Fibroblast of skin of scalp (primary cell): ENCODE measurements around the gene CATSPER2. TPM values are rescaled to one million over a fixed set of nuclear protein-coding genes. Genes with fewer than 3 reads are reported as not detected.
A peak's percentile ranks its signal among the peaks of the same experiment; 100 is the strongest.
"Not testable (repeated sequence)": the region's sequence is repeated elsewhere in the genome, so short reads cannot be mapped to it uniquely, and the experiment has no call there.

Experiments used
- DNase-seq: peaks from one replicate; pipeline ENCODE4 v3.0.0-alpha.2; 2013
- polyA plus RNA-seq, 2 experiments: library from polyadenylated mRNA; unstranded; fragments of 120-200 nt; gene quantifications; one replicate each; pipeline ENCODE4 v1.2.1, GENCODE V29; 2013; ENCODE audit not compliant: insufficient read length in 2 of 2

The CATSPER2 gene
- 1.8 TPM for polyA plus RNA-seq (2013, experiment 1 of 2; ENCODE audit: insufficient read length)
- 1.4 TPM for polyA plus RNA-seq (2013, experiment 2 of 2; ENCODE audit: insufficient read length)

DNA sequence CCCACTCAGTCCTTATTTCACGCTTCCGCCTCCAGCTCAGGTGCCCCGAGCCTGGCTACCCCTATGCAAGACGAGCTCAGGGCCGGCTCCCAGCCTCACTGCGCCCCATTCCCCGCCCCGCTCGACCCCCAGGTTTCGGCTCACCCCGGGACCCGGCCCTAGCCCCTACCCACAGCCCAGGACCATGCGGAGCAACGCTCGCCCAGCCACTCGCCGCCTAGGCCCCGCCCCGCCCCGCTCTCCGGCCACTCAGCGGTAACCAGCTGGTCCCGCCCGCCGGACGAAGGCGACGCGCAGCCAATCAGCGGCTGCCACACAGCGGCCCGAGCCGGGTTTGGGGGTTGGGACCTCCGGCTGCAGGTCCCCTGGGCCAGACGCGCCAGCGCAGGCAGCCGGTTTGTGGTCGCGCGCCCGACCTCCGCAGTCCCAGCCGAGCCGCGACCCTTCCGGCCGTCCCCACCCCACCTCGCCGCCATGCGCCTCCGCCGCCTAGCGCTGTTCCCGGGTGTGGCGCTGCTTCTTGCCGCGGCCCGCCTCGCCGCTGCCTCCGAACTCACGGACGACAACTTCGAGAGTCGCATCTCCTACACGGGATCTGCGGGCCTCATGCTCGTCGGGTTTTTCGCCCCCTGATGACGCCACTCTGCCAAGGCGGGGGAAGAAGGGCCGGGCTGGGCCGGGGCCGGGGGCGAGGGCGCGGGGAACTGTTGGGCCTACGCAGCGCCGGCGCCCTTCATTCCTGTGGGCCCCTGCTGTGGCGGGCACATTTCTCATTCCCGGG is at the start of gene CATSPER2:
CATSPER2 (minus strand) TSS at position 196 of the 781 bp plus-strand sequence. CDS start 783 bp downstream, outside the sequence.
- no peak for DNase-seq

DNA sequence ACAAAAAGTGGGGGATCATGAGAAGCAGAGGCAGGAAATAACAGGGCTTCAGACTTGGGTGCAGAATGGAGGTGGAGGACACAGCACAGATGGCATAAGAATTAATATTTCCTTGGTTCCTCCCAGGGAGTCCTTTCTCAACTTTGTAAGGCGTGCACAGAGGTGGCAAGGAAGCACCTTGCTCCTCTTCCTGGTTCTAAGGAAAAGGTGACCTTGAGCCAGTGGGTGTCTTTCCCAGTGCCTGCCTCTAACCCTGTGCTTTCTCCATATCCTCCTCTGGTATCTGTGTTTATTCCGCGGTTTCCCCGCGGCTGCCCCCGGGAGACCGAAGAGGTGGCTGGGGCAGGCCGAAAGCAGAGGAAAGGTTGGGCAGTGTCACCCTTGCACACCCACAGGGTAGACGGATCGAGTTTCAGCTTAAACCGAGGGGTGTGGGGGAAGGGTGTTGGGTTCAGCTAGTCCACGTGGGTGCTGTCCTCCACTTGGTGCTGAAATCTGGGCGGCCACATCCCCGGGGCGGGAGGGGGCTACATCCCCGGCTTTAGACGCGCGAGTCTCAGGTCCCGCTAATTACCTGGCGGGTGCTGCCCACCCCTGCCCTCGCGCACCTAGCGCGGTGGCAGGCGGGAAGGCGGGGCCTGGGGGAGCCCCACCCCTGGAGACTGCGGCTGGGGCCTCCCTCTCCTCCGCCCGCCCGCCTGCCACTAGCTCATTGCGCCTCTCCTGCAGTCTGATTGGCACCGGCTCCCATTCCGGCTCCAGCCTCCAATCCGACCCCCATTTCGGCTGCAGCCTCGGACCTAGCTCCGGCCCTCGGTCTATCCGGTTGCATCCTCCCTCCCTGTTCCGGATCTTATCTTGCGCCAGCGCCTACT is 44.7 kb upstream of the CATSPER2 start, which contains the start of gene CKMT1A:
CKMT1A (plus strand) TSS at position 712 of the 875 bp plus-strand sequence. CDS start 192 bp downstream, outside the sequence.
- DNase-seq, result not testable (repeated sequence)

DNA sequence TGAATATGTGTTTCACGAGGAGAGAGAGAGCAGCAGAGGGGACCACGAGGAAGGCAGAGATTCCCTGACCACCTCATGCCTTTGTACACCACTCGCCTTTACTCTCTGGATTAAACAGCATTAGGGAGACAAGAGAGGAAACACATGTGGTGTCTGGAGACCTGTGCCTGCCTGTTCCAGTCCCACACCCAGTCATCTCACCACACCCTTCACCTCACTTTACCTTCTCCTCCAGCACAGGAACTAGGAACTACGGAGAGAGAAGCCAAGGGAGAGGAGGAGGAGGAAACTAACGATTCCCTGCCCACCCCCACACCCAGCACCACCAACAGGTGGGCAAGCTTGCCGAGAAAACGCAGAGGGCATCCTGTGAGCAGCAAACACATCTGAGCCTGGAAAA is 44.0 kb upstream of the CATSPER2 start:
- not testable (repeated sequence) for DNase-seq

DNA sequence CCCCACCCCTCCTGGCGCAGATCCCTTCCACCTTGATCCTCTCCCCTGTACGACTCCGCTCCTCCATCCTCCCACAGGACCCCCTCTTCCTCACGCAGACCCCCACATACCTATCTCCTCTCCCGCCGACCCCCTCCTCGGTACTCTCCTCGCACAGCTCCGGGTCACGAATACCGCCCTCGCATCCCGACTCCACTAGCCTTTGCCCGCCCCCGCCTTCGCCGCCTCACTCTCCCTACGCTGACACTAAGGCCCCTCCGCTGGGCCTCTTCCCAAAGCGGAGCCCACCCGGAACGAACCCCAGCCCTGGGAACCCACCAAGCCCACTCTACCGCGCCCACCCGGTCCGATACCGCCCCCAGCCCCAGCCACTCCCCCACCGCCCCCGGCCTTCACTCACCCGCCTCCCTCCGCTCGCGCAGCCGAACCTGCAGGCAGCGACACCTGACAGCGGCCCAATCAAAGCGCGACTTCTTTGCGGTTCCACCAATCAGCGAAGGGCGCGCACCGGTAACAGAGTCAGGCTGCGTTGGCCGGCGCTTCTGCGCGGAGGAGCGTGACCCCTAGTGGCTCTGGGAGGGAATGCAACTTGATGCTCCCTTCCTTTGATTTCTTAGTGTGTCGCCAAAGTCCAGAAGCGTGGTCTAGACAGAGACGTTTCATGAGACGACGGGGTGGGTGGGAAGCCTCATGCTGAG is 41.1 kb upstream of the CATSPER2 start:
- not testable (repeated sequence) for DNase-seq

DNA sequence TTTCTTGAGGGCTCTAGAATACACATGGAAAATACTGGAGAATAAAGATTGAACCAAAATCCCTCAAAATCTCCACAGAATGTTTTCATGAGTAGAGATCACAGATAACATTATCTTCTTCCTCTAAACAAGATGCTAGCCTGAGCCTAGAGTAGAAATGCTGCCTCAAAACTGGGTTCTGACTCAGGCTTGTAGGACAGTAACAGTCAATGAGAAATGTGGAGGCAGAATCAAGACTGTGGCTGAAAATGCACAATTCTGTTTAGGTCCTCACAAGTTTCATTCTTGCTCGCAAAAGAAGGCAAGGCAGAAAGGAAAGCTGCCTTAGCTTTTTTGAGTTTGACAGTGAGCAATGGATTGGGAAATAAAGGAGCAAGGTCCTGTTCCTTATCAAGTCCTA is 25.5 kb upstream of the CATSPER2 start:
- DNase-seq, result not testable (repeated sequence)

DNA sequence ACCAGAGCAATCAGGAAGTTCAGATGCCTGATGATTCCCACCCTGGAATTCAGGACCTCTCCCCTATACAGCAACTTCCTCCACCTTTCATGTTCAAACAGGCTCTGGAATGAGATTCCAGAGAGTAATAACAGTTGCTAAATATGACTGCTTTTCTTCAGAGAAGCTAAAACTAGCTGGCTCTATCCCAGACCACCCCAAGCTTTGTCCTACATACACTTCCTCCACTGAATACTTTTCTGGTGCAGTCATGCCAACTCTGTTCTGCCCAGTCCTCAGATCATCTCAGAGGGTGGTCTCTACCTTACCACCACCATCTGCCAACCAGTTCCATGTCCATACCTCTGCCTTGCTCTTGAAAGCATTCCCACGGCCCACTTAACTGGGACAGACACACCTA is 17.5 kb upstream of the CATSPER2 start:
- not testable (repeated sequence) for DNase-seq

DNA sequence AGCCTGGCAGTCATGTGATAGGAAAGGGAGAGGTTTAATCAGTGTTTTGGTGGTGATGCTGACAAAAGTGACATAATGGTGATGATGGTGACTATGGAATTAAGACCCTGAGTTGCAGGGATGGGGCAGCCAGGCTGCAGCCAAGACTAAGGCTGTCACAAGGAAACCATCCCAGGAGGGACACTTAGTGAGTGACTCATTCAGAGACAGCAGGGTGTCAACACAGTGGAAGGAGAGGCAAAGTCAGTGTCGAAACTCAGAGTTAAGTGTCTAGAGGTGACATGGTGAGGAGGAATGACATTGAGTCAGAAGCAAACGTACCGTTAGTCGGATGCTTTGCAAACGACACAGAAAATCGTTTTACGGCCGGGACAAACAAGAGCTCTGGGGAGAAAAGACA is 14.7 kb upstream of the CATSPER2 start:
- DNase-seq, result not testable (repeated sequence)

DNA sequence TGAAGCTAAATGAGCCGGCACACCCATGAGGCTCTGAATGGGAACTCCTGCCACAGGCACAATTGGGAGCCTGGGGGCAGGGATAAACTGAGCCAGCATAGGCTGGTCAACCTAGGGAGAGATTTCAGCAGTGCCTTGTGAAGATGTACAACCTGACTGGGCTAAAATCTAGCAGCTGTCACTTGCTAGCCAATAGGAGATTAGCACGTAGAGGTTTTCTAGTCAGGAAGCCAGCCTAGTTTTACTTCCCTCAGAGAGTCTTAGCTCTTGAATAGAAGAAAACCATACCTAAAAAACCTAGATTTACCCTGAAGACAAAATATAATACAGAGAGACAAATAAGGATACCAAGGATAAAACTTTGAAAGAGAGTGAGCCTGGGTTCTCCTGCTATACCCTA is 13.6 kb upstream of the CATSPER2 start:
- not testable (repeated sequence) for DNase-seq

DNA sequence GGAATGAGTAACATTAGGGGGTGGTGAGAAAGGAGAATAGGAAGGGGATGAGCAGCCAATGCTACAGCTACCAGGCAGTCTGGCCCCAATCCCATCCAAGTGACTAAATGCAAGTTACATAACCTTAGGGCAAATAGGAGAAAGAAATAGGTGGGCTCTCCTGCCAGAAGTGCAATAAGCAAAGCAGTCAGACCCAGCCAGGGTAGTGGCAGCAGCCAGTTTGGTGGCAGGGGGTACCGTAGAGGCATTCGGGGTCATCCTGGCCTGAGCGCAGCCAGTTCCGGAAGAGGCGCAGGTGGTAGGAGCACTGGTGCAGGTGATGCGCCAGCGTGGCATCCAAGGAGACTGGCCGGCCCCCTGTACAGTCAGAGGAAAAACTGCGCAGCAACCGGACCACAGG is 11.1 kb upstream of the CATSPER2 start:
- not testable (repeated sequence) for DNase-seq

DNA sequence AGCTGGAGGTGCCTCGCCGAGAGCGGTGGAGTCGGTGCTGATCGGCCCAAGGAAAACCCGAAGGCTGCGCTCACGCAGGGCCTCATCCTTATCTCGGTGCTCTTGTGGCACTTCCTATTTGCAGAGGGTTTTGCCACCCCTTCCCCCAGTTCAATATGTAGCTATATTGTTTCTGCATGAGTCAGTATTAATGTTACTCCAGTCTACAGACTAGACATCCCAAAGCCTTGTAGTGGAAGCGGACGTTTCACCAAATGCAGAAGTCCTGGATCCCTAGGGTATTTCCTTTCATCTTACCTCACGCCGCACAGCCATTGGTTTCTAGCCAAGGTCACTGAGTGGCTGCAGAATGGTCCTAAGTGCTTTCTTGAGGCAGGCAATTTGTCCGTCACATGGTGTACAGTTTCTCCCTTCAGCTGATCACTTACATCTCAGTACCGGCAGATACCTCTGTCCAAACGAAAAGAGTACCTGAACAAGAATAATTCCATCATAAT is 834 bp upstream of the CATSPER2 start:
- DNase-seq, result not testable (repeated sequence)

DNA sequence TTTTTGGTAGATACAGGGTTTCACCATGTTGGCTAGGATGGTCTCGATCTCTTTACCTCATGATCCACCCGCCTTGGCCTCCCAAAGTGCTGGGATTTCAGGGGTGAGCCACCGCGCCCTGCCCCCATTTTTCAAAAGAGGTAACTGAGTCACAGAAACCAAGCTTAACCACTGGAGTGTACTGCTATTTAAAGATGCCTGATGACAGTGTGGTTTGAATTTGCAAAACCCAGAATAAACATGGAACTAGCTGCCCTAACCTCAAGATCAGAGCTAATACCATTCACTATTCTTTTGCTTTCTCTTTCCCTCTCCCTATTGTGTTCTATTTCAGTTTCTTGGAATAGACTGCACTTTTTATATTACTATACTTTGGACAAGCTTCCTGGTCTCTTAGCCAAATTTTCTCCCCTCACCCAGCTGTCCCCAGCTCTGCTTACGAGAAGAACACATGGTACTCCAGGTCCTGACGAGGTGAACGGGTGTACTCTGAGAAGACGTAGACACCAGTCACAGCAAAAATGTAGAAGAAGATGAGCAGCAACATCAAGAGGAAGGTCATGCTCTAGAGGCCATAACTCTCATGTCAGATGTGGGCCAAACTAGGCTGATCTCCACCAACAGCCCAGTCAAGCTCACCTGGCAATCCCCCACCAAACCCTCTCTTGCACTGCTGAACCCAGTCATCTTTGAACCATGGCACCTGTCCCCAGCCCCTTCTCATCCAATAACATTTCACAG is 10.0 kb downstream of the CATSPER2 start:
- not testable (repeated sequence) for DNase-seq

DNA sequence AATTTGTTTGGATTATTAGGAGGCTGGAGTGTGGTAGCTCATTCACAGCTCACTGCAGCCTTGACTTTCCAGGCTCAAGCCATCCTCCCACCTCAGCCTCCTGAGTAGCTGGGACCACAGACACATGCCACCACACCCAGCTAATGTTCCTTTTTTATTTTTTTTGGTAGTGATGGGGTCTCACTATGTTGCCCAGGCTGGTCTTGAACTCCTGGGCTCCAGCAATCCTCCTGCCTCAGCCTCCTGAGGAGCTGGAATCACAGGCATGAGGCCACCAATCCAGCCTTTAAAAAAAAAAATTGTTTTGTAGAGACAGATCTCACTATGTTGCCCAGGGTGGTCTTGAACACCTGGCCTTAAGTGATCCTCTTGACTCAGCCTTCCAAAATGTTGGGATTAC is 21.7 kb downstream of the CATSPER2 start:
- DNase-seq, result not testable (repeated sequence)

DNA sequence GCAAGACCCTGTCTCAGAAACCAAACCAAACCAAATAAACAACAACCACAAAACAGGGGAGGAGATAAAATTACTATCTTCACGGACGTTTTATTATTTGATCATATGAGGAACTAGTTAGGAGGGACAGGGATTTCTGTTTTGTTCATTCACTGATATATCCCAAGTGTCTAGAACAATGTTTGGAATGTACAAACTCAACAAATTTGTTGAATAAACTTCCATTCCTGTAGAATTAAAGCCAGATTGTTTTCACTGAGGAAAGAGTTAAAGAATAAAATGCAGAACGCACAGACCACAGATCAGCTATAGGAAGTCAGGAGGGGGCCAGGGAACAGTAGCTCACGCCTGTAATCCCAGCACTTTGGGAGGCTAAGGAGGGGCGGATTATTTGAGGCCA is 23.5 kb downstream of the CATSPER2 start:
- peak; percentile 67 for DNase-seq

DNA sequence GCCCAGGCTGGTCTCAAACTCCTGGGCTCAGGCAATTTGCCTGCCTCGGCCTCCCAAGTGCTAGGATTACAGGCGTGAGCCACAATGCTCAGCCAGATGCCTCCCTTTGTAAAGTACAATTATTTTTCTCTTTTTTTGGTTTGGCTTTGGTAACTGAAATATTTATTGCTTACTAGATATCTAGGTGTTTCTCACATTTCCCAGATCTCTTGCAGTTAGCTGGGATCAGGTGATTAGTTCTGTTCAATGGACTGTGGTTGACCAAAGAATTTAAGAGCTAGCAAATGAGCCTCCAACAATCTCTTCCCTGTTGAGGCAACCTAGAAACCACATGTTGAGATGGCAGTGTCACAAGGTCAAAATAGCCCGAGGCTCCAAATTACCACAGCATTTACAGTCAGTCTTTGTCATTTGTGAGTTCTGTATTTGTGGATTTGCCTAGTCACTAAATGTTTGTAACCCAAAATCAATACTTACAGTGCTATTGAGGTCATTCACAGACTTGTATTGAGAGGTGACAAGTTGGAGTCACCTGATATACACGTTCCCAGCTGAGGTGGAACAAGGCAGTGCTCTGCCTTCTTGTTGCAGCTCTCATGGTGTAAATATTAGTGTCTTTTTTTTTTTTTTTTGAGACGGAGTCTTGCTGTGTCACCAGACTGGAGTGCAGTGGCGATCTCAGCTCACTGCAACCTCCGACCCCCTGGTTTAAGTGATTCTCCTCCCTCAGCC is 26.4 kb downstream of the CATSPER2 start:
- not testable (repeated sequence) for DNase-seq

DNA sequence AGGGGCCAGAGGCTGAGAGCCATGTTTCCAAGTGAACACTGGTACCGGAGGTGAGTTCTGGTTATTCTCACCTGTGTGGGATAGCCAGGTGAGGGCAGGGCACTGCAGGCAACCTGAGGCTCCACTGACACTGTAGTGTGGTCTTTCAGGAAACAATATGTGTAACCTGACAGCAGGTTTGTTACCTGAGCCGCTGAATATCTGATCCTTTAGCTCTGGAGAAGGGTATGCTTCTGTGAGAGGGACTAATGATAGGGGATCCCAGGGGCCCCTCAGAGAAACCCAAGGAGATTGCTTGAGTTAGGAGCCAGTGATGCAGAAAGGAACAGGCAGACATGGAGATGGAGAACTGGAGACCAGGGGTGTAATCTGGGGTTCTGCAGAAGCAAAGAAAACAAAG is 29.9 kb downstream of the CATSPER2 start, which contains the start of gene STRC:
STRC (minus strand) TSS at position 101 of the 400 bp plus-strand sequence; CDS start at position 23, 78 bp downstream.
- DNase-seq, result not testable (repeated sequence)

DNA sequence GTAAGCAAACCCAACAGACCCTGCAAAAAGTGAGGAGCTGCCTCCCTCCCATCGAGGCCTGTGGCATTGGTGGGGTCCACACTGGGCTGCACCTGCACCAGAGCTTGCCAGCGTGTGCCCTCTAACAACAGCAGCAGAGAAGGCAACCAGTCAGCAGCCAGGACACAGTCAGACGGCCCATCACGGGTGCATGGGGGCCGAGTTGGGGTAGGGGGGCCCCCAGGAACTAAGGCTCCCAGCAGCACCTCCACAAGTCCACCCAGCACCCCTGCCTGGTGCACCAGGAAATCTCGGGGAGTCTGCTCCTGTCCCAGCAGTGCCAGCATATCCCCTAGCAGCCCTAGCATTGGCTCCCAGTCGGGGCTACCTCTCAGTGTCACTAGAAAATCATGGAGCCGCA is 30.9 kb downstream of the CATSPER2 start:
- not testable (repeated sequence) for DNase-seq

DNA sequence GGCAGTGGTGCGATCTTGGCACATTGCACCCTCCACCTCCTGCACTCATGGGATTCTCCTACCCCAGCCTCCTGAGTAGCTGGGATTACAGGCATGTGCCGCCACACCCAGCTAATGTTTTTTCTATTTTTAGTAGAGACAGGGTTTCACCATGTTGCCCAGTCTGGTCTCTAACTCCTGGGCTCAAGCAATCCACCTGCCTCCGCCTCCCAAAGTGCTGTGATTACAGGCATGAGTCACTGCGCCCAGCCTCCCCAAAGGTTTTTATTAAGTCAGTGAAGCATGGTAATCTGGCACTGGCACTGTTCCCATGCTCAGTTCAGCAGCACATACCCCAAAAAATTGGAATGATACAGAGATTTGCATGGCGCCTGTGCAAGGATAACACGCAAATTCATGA is 46.4 kb downstream of the CATSPER2 start:
- DNase-seq, result not testable (repeated sequence)

DNA sequence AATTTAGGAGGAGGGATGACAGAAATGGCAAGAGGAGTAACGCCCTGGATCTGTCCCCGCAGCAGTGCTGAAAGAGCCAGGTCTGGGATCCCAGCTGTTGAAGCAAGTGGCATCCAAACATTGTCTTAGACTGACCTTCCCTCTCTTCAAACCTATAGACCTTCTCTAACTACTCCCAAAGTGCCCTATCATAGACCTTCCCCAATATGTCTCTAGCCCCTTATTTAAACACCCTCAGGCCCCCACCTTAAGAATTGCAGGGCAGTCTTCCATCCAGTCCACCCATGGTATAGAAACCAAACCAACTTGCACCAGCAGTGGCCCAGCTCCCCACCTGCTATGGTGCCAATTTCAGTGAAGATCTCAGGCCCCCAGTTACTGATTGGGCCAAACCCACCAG is 48.4 kb downstream of the CATSPER2 start:
- DNase-seq, result not testable (repeated sequence)

DNA sequence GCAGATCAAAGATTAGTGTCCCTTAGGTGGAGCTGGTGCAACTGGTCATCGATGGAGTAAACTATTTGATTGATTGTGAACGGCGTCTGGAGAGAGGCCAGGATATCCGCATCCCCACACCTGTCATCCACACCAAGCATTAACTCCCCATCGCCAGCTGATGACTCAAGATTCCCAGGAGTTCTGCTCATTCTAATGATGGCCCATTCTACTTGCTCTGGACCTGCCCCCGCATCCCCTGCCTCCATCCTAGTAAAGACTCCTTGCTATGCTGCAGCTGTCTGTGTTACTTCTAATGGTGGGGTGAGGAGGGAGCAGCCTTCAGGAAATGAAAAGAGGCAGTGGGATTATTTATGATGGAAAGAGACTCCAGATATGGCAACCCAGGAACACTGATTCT is 49.5 kb downstream of the CATSPER2 start:
- DNase-seq, result not testable (repeated sequence)
